T-helper 2 cell treated with Interferon-gamma antibody and Interleukin-4, amounts not matched to agents 5 μg/mL and 100 μg/mL, for 36 hours (primary cell): ENCODE results near the gene ADI1.

ENCODE experiments used
- DNase-seq: peaks from one replicate; pipeline ENCODE4 v3.0.0; 2021; ENCODE audit warnings: low spot score
- H3K27ac Mint-ChIP-seq: one replicate; pipeline ENCODE4 v1.8.0; 2021; ENCODE audit warnings: mild to moderate bottlenecking, mixed read lengths
- H3K27me3 Mint-ChIP-seq: one replicate; pipeline ENCODE4 v1.8.0; 2021; ENCODE audit warnings: low read depth, mixed read lengths
- H3K36me3 Mint-ChIP-seq: one replicate; pipeline ENCODE4 v1.8.0; 2021; ENCODE audit warnings: low read depth, mixed read lengths
- H3K4me1 Mint-ChIP-seq: one replicate; pipeline ENCODE4 v1.8.0; 2021; ENCODE audit warnings: low read depth, mixed read lengths
- H3K4me3 Mint-ChIP-seq: one replicate; pipeline ENCODE4 v1.8.0; 2022; ENCODE audit warnings: mild to moderate bottlenecking, moderate library complexity, mixed read lengths
- H3K9me3 Mint-ChIP-seq: one replicate; pipeline ENCODE4 v1.8.0; 2021; ENCODE audit warnings: mixed read lengths

ADI1 gene

GRCh38 chr2:3486047-3487027 lies 33.0 kb downstream of the ADI1 start:
- no peak for DNase-seq
- Mint-ChIP-seq H3K4me1 (no peaks in the 10 kb centered on the region), H3K27ac (no peak overlapping the region), H3K36me3 (peaks cover 2% of the 10 kb centered on the region), H3K27me3 (no peaks in the 10 kb centered on the region), H3K9me3 (no peaks in the 10 kb centered on the region), H3K4me3 (no peak overlapping the region)

DNA sequence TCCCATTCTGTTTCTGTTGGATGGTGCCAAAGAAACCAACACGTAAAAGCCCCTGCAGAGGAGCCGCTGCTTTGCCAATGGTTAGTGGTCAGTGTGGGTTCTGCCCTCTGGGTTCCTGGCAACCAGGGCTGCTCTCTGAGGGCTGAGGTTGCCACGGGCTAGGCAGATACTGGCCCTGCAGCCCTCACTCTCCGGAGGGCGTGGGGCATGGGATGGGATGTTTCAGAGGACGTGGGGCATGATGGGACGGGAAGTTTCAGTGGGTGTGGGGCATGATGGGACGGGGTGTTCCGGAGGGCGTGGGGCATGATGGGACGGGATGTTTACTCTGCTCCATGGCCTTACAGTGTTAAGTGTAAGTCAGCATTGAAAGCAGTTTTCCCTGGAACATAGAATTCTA lies 34.2 kb downstream of the ADI1 start:
- no peaks in the 10 kb centered on the region for H3K27me3 Mint-ChIP-seq
- H3K9me3 Mint-ChIP-seq: no peaks in the 10 kb centered on the region
- no peak for DNase-seq
- H3K27ac Mint-ChIP-seq: no peak overlapping the region
- no peak overlapping the region for H3K4me3 Mint-ChIP-seq
- peaks cover 6% of the 10 kb centered on the region for H3K36me3 Mint-ChIP-seq
- H3K4me1 Mint-ChIP-seq: no peaks in the 10 kb centered on the region

- Mint-ChIP-seq H3K4me3 (no peak overlapping the region), H3K36me3 (peaks cover 11% of the 10 kb centered on the region), H3K4me1 (no peaks in the 10 kb centered on the region), H3K27me3 (no peaks in the 10 kb centered on the region), H3K27ac (no peak overlapping the region), H3K9me3 (no peaks in the 10 kb centered on the region)
- no peak for DNase-seq
Measured at GRCh38 chr2:3483986-3484960, 35.1 kb downstream of the ADI1 start.

DNA sequence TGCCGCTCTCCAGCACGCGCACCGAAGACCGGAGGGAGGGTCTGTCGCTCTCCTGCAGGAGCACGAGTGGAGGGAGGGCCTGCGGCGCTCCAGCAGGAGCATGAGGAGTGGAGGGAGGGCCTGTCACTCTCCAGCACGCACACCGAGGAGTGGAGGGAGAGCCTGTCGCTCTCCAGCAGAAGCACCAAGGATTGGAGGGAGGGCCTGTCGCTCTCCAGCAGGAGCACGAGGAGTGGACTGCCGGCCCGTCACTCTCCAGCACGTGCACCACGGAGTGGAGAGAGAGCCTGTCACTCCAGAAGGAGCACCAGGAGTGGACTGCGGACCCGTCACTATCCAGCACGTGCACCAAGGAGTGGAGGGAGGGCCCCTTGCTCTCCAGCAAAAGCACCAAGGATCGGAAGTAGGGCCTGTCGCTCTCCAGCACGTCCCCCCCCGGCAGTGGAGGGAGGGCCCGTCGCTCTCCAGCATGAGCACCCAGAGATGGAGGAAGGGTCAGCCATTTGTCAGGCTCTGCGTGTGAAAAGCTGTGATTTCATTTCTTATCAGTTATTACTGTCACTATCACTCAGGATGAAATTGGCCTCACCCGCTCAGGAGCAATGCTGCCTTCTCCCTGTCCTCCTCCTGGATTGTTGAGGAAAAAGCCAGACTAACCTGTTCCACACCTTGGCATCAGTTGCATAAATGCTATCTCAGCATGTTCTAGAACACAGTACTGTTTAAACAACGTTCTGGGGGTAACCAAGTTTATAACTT lies 35.9 kb downstream of the ADI1 start:
- H3K4me3 Mint-ChIP-seq: no peak overlapping the region
- H3K36me3 Mint-ChIP-seq: peaks cover 13% of the 10 kb centered on the region
- no peak overlapping the region for H3K27ac Mint-ChIP-seq
- no peaks in the 10 kb centered on the region for H3K9me3 Mint-ChIP-seq
- H3K4me1 Mint-ChIP-seq: no peaks in the 10 kb centered on the region
- no peaks in the 10 kb centered on the region for H3K27me3 Mint-ChIP-seq
- no peak for DNase-seq

DNA sequence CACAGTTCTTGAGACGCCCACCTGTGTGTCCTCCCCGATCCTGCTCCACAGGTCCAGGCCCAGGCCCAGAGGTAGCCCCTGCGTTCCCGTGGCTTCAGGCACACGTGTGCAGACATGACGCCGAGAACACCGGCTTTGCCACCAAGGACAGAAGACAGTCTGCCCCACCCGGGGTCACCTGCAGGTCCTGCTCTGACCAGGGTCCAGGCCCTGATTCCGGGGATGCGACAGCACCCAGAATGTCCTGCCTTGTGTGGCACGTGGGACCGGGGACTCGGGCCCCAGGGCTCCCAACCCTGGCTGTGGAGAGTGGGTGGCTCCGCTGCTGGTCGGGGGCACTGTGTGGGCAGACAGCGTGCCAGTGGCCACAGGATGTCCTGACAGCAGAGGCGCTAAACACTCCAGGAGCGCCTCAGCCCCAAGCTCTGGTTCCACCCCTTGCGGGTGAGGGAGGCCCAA lies 36.9 kb downstream of the ADI1 start:
- Mint-ChIP-seq H3K9me3 (no peaks in the 10 kb centered on the region), H3K27me3 (no peaks in the 10 kb centered on the region), H3K4me1 (no peaks in the 10 kb centered on the region), H3K4me3 (no peak overlapping the region), H3K36me3 (peaks cover 13% of the 10 kb centered on the region), H3K27ac (no peak overlapping the region)
- DNase-seq: no peak

GRCh38 chr2:3481736-3482362 lies 37.5 kb downstream of the ADI1 start:
- Mint-ChIP-seq H3K4me3 (no peak overlapping the region), H3K36me3 (peaks cover 13% of the 10 kb centered on the region), H3K9me3 (no peaks in the 10 kb centered on the region), H3K4me1 (no peaks in the 10 kb centered on the region), H3K27ac (no peak overlapping the region), H3K27me3 (no peaks in the 10 kb centered on the region)
- DNase-seq: no peak

DNA sequence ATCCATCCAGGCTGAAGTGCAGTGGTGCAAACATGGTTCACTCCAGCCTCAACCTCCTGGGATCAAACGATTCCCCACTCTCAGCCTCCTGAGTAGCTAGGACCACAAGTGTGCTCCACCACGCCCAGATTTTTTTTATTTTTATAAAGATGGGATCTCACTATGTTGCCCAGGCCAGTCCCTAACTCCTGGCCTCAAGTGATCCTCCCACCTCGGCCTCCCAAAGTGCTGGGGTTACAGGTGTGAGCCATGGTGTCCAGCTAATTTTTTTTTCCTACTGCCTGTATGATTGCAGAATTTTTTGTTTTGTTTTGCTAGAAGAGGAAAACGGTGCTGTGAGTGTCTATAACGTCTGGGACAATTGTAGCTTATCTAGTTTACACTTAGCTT lies 38.3 kb downstream of the ADI1 start:
- no peaks in the 10 kb centered on the region for H3K27me3 Mint-ChIP-seq
- peaks cover 14% of the 10 kb centered on the region for H3K36me3 Mint-ChIP-seq

GRCh38 chr2:3480352-3481010 lies 38.9 kb downstream of the ADI1 start:
- Mint-ChIP-seq H3K36me3 (peaks cover 15% of the 10 kb centered on the region), H3K27ac (peak overlapping the region; percentile 39), H3K27me3 (no peaks in the 10 kb centered on the region), H3K9me3 (no peaks in the 10 kb centered on the region), H3K4me3 (no peak overlapping the region), H3K4me1 (no peaks in the 10 kb centered on the region)
- DNase-seq: no peak

More for the DNA sequence above, 38.3 kb downstream of the ADI1 start:
- DNase-seq: no peak
- H3K9me3 Mint-ChIP-seq: no peaks in the 10 kb centered on the region
- H3K27ac Mint-ChIP-seq: no peak overlapping the region
- H3K4me3 Mint-ChIP-seq: no peak overlapping the region
- H3K4me1 Mint-ChIP-seq: no peaks in the 10 kb centered on the region

GRCh38 chr2:3479430-3480320 lies 39.7 kb downstream of the ADI1 start:
- Mint-ChIP-seq H3K27ac (no peak overlapping the region), H3K27me3 (no peaks in the 10 kb centered on the region), H3K36me3 (peaks cover 13% of the 10 kb centered on the region)

DNA sequence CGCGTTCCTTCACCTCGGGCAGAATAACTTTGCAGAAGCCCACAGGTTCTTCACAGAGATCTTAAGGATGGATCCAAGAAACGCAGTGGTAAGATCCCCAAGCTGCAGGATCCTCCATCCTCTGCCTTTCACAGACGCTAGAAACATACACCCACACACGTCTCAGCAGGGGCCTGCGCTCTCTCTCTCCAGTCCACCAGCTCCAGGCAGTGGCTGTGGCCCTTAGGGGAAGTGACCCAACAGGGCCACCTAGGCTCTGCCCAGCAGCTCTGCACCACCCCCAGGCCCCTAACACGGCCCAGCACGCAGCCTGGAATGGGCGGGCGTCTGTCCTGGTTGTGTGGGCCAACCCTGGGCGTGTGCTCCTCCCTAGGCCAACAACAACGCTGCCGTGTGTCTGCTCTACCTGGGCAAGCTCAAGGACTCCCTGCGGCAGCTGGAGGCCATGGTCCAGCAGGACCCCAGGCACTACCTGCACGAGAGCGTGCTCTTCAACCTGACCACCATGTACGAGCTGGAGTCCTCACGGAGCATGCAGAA lies 40.4 kb downstream of the ADI1 start:
- DNase-seq: no peak
- Mint-ChIP-seq H3K4me1 (no peaks in the 10 kb centered on the region), H3K27ac (no peak overlapping the region), H3K36me3 (peaks cover 13% of the 10 kb centered on the region), H3K9me3 (no peaks in the 10 kb centered on the region), H3K27me3 (no peaks in the 10 kb centered on the region), H3K4me3 (no peak overlapping the region)

More at GRCh38 chr2:3479430-3480320, 39.7 kb downstream of the ADI1 start:
- Mint-ChIP-seq H3K4me1 (no peaks in the 10 kb centered on the region), H3K4me3 (no peak overlapping the region), H3K9me3 (no peaks in the 10 kb centered on the region)
- no peak for DNase-seq

DNA sequence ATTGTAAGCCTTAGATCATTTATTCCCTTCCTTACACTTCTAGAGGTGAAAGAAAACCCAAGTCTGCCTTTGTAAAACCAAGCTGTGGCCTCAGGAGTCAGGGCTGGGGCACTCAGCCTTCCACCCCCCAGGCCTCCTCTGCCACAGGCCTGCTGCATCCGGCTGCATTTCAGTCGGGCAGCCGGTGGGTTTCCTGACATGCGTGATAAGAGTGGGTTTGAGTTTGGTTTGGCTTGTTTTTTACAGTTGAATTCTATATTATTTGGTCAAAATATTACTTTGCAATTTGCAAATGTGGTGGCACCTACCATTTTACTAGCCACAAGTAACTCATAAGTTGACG lies 42.4 kb downstream of the ADI1 start:
- Mint-ChIP-seq H3K4me1 (no peaks in the 10 kb centered on the region), H3K27me3 (no peaks in the 10 kb centered on the region), H3K27ac (no peak overlapping the region), H3K36me3 (peaks cover 18% of the 10 kb centered on the region), H3K4me3 (no peak overlapping the region), H3K9me3 (no peaks in the 10 kb centered on the region)
- DNase-seq: no peak
